ENCODE data around the gene SMC5. TPM values are rescaled to one million over a fixed set of nuclear protein-coding genes. Genes with fewer than 3 reads are reported as not detected.

SMC5 gene
- total and polyA plus RNA-seq, 4 donors = 9.8 to 90.5 (median 19.1) TPM

GRCh38 chr9:70374962-70375618 lies 116.3 kb downstream of the SMC5 start:
- 73 to 77% methylated on average over 17 of the region's 17 CpGs for WGBS, 2 donors
- no peak overlapping the region for H3K9ac ChIP-seq (ENCODE audit: insufficient read depth in 1 of 2, low read length in 2 of 2)
- no peak overlapping the region for H3K27ac ChIP-seq (ENCODE audit: low read depth in 1 of 2, low read length in 1 of 2)
- no peak overlapping the region for H3K4me3 ChIP-seq
- H3K4me1 ChIP-seq (ENCODE audit: control insufficient read depth in 5 of 5, insufficient read depth in 5 of 5, low read length in 5 of 5) = peaks cover 0 to 5% (median 0%) of the 10 kb centered on the region in 5 donors
- H3K27me3 ChIP-seq (ENCODE audit: control insufficient read depth in 3 of 3, insufficient read depth in 3 of 3, low read length in 2 of 3) = no peaks in the 10 kb centered on the region
- ATAC-seq (ENCODE audit: insufficient read depth, low FRiP score) (peak; percentile 56), DNase-seq (no peak)
- TF ChIP-seq, protein P1, sequence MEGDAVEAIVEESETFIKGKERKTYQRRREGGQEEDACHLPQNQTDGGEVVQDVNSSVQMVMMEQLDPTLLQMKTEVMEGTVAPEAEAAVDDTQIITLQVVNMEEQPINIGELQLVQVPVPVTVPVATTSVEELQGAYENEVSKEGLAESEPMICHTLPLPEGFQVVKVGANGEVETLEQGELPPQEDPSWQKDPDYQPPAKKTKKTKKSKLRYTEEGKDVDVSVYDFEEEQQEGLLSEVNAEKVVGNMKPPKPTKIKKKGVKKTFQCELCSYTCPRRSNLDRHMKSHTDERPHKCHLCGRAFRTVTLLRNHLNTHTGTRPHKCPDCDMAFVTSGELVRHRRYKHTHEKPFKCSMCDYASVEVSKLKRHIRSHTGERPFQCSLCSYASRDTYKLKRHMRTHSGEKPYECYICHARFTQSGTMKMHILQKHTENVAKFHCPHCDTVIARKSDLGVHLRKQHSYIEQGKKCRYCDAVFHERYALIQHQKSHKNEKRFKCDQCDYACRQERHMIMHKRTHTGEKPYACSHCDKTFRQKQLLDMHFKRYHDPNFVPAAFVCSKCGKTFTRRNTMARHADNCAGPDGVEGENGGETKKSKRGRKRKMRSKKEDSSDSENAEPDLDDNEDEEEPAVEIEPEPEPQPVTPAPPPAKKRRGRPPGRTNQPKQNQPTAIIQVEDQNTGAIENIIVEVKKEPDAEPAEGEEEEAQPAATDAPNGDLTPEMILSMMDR (IDR thresholded peaks at IDR 0.05; ENCODE audit: control extremely low read depth, extremely low read depth) = no peak
- H3K36me3 ChIP-seq (ENCODE audit: control insufficient read depth in 4 of 4, insufficient read depth in 4 of 4, low read length in 4 of 4) = no peaks in the 10 kb centered on the region
- H3K9me3 ChIP-seq (ENCODE audit: control insufficient read depth in 4 of 4, insufficient read depth in 3 of 4, low read length in 3 of 4) = no peaks in the 10 kb centered on the region

- peaks cover 0 to 10% (median 3%) of the 10 kb centered on the region in 4 donors for H3K36me3 ChIP-seq (ENCODE audit: control insufficient read depth in 4 of 4, insufficient read depth in 4 of 4, low read length in 4 of 4)
- TF ChIP-seq, protein P1 (IDR thresholded peaks at IDR 0.05; ENCODE audit: control extremely low read depth, extremely low read depth) = no peak
- no peak overlapping the region for H3K4me3 ChIP-seq
- WGBS, 2 donors = 74 to 81% methylated on average over 6 of the region's 6 CpGs
- H3K27ac ChIP-seq (ENCODE audit: low read depth in 1 of 2, low read length in 1 of 2) = no peak overlapping the region
- DNase-seq = no peak
- H3K9me3 ChIP-seq (ENCODE audit: control insufficient read depth in 4 of 4, insufficient read depth in 3 of 4, low read length in 3 of 4) = no peaks in the 10 kb centered on the region
- H3K4me1 ChIP-seq (ENCODE audit: control insufficient read depth in 5 of 5, insufficient read depth in 5 of 5, low read length in 5 of 5) = peaks cover 0 to 14% (median 2%) of the 10 kb centered on the region in 5 donors
- H3K27me3 ChIP-seq (ENCODE audit: control insufficient read depth in 3 of 3, insufficient read depth in 3 of 3, low read length in 2 of 3) = no peaks in the 10 kb centered on the region
- no peak for ATAC-seq (ENCODE audit: insufficient read depth, low FRiP score)
- H3K9ac ChIP-seq (ENCODE audit: insufficient read depth in 1 of 2, low read length in 2 of 2) = no peak overlapping the region
Measured at GRCh38 chr9:70382046-70382708, 123.4 kb downstream of the SMC5 start.

DNA sequence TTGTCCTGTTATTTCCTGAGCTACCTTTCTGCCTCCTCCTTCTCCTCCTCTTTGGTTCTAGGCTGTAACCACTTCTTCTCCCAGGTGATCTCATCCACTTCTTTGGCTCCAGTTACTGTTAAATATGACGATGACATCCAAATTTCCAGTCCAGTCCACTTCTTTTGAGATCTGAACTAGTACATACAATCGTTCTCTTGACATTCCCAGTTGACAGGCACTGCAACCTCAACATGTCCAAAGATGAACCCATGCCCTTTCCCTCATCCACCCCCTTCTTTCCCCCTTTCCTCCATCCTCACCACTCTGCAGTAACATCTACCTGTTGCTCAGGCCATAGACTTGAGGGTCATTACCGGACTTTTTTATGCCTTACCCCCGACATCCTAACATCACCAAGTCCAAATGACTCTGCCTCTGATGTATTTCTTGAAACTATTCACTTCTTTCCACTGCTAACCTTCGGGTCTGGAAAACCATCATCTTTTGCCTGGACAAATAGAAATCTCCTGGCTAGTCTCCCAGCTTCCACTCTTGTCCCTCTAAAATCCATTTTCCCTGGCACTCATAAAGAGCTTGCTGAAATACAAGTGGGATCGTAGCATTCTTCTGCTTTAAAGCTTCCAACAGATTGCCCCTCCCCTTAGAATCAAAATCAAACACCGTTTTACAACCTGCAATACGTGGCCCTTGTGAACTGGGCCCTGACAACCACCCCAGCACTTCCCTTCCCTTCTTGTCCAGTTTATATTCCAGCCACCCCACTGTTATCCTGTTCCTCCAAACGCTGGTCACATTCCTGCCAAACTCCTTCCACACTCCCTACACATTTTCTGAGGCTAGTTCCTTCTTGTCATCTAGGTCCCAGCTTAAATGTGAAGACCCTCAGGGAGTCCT lies 124.2 kb downstream of the SMC5 start:
- WGBS, 2 donors = 64 to 76% methylated on average over 9 of the region's 9 CpGs
- ATAC-seq (ENCODE audit: insufficient read depth, low FRiP score) = no peak
- peaks cover 0 to 14% (median 2%) of the 10 kb centered on the region in 5 donors for H3K4me1 ChIP-seq (ENCODE audit: control insufficient read depth in 5 of 5, insufficient read depth in 5 of 5, low read length in 5 of 5)
- H3K27me3 ChIP-seq (ENCODE audit: control insufficient read depth in 3 of 3, insufficient read depth in 3 of 3, low read length in 2 of 3) = no peaks in the 10 kb centered on the region
- H3K36me3 ChIP-seq (ENCODE audit: control insufficient read depth in 4 of 4, insufficient read depth in 4 of 4, low read length in 4 of 4) = peaks cover 0 to 13% (median 5%) of the 10 kb centered on the region in 4 donors
- H3K27ac ChIP-seq (ENCODE audit: low read depth in 1 of 2, low read length in 1 of 2) = no peak overlapping the region
- no peak overlapping the region for H3K9ac ChIP-seq (ENCODE audit: insufficient read depth in 1 of 2, low read length in 2 of 2)
- TF ChIP-seq, protein P1 (IDR thresholded peaks at IDR 0.05; ENCODE audit: control extremely low read depth, extremely low read depth) = no peak
- DNase-seq = peak in 1 of 3 donors; percentile 20
- H3K4me3 ChIP-seq = no peak overlapping the region
- H3K9me3 ChIP-seq (ENCODE audit: control insufficient read depth in 4 of 4, insufficient read depth in 3 of 4, low read length in 3 of 4) = no peaks in the 10 kb centered on the region
